Panc1 (cell line): ENCODE measurements around the gene NOS3.

Source experiments
- CTCF ChIP-seq: fragments of 450-650 bp; IDR thresholded peaks from 2 replicates; pipeline ENCODE4 v1.5.1; 2017; ENCODE audit warnings: mild to moderate bottlenecking
- POLR2AphosphoS5 ChIP-seq: IDR thresholded peaks from 2 replicates; pipeline ENCODE4 v1.6.1; 2012; ENCODE audit warnings: mild to moderate bottlenecking, low read depth, low read length, moderate library complexity

- TF ChIP-seq CTCF (peak; percentile 90), POLR2AphosphoS5 (no peak)
Observed at GRCh38 chr7:150988230-150989226, 2.3 kb upstream of the NOS3 start.
